SW480 (cell line): ENCODE measurements around the gene OTOP2.
"Not testable (repeated sequence)": the region's sequence is repeated elsewhere in the genome, so short reads cannot be mapped to it uniquely, and the experiment has no call there.

Source experiments
- DNase-seq: peaks from one replicate; pipeline ENCODE4 v3.0.0-alpha.2; 2016; ENCODE audit warnings: low spot score

Gene OTOP2

DNA sequence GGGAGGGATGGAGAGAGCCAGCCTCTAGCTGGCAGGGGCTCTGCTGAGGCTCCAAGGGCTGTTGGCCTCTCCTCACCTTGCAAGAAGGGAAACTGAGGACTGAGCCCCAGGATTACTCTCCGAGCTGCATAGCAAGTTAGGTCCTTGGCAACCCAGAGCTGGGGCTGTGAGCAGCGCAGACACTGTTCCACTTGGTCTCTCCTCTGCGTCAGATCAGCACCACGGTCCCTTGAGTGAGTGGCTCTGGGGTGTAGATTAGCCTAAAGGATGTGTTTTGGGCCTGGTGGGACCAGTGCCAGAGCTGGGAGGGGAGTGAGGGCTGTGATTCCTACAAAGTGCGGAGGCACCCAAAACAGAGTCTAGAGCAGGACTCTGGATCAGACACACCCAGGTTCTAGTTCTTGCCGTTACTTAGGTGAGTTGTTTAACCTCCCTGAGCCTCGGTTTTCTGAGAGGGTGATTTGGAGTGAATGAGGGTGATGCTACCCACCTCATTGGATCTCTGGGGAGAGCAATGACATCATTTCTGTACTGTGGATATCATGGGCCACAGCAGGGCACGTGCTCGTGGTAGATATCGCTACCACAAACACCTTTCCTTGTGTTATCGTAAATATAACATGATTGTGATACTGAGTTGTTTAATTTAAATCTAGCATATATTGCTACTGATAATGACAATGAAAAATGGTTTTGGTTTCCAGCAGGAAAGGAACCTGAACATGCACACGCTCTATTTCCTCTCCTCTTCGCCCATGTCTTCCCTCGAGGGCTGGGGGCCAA is 22.5 kb upstream of the OTOP2 start:
- DNase-seq, result no peak

GRCh38 chr17:74903034-74903433 is 21.0 kb upstream of the OTOP2 start:
- no peak for DNase-seq

DNA sequence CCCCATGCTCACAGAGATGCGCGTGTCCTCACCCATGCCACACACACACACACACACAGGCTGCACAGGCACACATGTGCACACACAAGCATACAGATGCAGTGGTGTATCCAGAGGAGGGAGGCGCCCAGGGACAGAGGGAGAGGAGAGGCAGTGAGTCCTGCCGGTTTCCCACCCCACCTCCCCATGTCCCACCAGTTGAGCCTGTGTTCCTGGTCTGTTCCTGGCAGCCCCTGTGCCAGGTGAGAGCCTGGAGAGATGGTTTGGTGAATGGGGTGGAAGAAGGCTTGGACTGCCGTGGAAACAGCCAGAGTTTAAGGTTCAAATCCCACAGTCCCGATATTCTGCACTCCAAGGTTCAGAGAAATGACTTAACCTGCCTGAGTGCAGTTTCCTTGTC is 20.4 kb upstream of the OTOP2 start:
- DNase-seq, result no peak

DNA sequence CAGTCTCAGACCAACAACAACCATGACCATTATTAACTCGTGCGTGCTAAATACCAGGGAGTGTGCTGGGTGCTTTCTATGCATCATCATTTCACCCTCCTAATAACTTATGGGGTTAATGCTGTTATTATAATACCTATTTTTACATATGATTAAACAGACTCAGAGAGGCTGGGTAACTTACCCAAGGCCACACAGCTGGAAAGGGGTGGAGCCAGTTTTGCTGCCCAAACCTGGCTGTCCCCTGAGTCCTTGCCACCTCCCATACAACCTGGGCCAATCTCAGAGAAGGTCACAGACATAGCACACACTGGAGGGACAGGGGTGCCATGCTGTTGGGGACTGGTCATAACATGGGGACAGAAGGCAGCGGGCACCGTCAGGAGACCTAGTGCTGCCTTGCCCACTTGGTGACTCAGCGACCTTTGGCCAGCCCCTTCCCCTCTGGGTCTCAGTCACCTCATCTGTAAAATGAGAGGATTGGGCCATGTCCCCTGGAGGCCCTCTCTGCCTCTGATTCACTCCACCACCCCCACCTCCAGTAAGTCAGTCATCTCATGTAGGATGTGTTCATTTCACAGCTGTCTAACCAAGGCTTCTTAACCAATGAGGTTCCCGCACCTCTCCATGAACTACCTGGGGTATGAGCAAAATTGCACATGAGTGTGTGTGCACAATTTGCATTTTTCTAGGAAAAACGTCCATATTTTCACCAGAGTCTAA is 19.2 kb upstream of the OTOP2 start:
- no peak for DNase-seq

DNA sequence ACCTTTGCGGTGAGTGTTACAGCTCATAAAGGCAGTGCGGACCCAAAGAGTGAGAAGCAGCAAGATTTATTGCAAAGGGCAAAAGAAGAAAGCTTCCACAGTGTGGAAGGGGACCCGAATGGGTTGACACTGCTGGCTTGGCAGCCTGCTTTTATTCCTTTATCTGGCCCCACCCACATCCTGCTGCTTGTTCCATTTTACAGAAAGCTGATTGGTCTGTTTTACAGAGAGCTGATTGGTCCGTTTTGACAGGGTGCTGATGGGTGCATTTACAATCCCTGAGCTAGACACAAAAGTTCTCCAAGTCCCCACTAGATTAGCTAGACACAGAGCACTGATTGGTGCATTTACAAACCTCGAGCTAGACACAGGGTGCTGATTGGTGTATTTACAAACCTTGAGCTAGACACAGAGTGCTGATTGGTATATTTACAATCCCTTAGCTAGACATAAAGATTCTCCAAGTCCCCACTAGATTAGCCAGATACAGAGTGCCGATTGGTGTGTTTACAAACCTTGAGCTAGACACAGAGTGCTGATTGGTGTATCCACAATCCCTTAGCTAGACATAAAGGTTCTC is 17.8 kb upstream of the OTOP2 start:
- DNase-seq, result peak; percentile 20

GRCh38 chr17:74907012-74907411 is 17.1 kb upstream of the OTOP2 start:
- DNase-seq, result no peak

GRCh38 chr17:74909097-74909496 is 15.0 kb upstream of the OTOP2 start:
- not testable (repeated sequence) for DNase-seq

DNA sequence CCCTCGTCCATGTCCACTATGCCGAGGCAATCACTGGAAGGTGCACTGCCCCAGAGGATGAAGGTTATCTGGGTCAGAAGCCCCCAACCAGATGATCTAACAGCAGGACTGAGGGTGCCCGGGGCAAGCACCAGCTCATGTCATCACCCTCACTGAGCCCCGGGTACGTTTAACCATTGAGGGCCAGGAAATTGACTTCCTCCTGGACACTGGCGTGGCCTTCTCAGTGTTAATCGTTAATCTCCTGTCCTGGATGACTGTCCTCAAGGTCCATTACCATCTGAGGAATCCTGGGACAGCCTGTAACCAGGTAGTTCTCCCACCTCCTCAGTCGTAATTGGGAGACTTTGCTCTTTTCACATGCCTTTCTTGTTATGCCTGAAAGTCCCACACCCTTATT is 12.7 kb upstream of the OTOP2 start:
- not testable (repeated sequence) for DNase-seq

DNA sequence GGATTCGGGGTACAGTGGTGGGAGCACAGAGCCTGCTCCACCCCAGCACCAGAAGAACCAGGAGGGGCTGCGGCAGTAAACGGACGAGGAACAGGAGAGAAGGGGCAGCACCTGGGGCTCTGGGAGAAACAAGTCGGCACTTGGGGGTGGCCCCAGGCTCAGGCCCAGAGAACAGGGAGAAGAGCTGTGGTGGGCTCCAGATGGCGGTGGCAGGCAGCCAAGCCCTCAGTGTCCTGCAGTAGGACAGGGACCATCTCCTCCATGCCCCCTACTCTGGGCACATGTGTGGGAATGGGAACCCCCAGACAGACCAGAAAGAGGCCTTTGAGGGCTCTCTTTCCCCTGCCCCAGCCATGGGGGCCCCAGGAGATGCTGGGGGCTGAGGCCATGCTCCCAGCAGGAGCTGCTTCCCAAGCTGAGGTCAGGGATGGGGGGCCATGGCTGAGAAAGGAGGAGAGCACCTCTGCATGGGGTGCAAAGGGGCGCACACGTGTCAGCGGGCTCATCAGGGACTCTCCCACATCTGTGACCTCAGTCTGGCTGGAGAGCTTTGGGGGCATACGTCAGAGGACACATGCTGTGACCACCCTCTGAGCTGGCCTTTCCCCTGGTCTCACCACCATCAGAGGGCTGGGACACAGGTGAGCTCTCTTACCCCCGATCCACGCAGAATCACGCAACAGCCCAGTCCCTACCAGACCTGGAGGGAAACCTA is 7.8 kb upstream of the OTOP2 start:
- no peak for DNase-seq

GRCh38 chr17:74916851-74917199 is 7.2 kb upstream of the OTOP2 start:
- no peak for DNase-seq

DNA sequence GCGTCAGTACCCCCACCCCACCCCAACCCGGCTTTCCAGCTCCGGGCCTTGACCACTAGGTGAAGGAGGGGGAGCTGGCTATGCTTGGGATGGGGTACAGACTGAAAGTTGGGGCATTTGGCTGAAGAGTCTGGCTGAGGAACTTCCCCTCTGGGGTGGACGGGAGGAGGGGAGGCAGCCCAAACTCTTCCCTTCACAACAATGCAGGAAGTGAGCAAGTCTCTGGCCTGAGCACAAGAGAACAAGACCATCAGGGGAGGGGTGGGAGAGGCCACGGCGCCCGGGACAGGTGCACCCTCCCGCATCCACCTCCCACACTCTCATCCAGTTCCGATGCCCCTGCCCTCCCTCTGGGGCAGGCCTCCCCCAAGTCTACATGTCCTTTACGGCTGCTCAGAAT is 6.6 kb upstream of the OTOP2 start:
- DNase-seq, result no peak

- no peak for DNase-seq
Observed at GRCh38 chr17:74918906-74919305, 5.2 kb upstream of the OTOP2 start.

- DNase-seq, result no peak
Observed at GRCh38 chr17:74919440-74920305, 4.4 kb upstream of the OTOP2 start.

GRCh38 chr17:74920306-74920620 is 3.8 kb upstream of the OTOP2 start:
- DNase-seq, result no peak

- DNase-seq, result no peak
Observed at GRCh38 chr17:74920642-74921025, 3.4 kb upstream of the OTOP2 start.

DNA sequence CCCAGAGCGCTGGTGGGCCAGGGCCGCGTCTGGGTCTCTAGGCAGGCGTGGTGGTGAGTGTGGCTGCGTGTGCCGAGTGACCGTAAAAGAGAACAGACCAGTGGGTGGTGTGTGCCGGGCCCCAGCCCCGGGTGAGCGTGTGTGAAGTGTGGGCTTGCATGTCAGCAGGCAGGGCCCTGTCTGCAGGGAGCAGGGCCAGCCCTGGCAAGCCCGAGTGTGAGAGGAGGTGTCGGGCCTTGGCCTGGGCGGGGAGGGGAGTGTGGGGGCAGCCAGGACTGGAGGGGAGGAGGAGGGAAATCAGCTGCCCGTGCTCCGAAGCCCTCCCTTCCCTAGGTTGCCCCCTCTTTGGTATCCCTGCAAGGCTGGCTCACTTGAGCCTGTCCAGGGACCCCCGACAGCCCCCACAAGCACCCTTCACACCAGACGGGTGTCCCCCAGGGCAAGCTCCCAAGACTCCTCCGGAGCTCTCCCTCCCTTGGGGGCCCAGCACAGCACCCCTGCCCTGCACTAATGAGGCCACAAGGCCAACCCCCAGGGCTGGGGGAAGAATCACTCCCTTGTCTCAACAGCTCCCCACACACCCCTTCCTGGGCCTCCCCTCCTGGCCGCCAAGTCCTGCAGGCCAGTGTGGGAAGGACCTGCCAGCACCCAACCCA is 2.9 kb upstream of the OTOP2 start:
- DNase-seq, result no peak

GRCh38 chr17:74921769-74922168 is 2.3 kb upstream of the OTOP2 start:
- no peak for DNase-seq

DNA sequence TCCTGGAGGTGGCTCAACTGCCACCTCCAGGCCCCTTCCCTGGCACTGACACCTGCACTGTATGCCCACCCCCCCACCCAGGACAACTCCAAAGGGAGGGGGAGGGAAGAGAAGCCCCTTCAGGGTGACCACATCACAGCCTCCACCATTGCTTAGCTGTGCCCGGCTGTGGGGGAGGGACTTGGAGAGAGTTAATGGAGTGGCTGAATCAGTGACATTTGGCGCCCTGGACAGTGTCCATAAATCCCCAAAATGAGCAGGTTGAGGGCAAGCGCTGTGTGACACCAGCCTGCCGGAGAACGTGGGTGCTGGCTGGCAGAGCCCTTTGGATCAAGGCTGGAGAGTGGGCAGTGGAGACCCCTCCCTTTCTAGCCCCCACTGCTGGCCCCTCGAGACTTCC is 1.9 kb upstream of the OTOP2 start:
- DNase-seq, result no peak

DNA sequence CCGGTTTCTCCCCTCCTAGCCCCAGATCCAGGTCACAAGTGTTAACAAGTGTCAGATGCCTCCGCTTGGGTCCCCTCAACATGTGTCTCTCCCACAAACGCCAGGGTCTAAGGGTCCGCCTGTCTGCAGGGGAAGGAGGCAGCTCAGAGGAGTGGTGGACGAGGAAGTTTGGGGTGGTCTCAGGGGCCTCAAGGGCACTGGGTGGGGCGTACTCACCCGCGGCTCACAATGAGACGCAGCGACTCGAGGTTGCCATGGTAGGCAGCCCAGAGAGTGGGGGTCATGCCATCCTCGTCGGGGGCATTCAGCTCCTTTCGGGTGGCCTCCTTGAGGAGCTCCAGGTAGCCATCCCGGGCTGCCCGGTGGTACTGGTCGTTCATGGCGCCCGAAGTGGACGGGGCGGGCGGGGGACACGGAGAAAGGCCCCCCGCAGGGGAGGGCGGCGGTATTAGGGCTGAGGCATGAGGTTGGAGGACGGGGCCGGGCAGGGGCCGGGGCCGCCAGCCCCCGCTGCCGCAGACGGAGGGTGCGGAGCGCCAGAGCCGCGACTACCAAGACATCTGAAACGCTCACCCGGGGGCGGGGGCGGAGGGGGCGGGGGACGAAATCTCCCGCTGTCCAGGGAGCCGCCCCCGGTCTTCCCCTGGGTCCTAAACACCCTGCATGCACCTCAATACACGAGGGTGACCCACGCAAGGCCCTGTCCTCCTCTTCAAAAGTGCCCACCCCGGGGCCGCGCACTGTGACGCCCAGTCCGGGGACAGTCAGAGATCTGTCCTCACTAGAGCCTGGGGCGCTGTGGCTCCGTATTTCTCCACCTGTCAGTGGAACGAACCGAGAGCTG is 1.2 kb upstream of the OTOP2 start, which contains the start of gene USH1G:
Gene USH1G, minus strand, starts transcription at position 562 of the 844 bp plus-strand sequence. Its CDS starts 182 bp downstream, at position 380.
- DNase-seq, result no peak

DNA sequence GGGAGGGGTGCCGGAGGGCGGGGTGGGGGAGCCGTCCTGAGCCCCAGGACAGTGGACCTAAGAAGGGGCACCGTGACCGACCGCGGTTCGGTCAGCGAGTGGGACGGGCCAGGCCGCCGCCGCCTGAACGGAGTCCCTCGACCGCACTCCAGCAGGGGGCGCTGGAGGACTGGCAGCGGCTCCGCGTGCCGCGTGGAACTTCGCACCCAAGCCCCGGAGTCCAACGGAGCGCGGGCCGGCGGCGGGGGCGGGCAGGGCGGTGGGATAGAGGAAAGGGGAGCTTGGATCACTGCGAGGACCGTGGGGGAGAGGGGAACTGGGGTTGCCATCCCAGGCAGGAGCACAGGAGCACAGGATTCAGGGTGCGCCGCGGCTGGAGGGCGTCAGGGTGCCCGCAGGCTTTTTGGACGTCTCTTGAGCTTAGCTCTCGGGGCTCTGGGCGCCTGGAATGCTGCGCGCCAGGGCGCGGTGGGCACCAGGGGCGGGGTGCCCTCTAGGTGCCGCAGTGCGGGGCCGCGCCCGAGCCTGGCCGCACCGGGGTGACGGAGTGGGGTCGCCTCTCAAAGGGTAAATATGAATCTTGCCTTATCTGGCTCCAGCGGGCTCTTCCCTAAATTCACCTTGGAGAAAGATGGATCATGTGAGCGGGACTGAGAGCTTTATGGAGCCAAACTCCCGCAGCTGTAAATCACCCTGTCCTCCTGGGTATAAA is 379 bp upstream of the OTOP2 start:
- peak; percentile 32 for DNase-seq
